ENCODE data around the gene BBOX1. TPM values are rescaled to one million over a fixed set of nuclear protein-coding genes. Genes with fewer than 3 reads are reported as not detected.

The BBOX1 gene
- total RNA-seq, 1 experiment from 2014 or later: not detected

DNA sequence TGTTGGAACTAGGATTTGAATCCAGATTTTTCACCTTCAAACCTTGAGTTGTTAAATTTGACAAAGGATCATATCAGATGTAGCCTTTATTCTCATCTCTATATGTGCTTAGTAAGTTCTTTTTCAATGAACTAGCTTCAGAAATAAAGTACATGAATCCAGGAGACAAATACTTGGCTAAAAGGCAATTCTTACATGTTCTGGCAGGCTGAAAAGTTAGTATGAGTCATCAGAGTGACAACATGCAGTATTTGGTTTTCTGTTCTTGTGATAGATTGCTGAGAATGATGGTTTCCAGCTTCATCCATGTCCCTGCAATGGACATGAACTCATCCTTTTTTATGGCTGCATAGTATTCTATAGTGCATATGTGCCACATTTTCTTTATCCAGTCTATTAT lies 40.4 kb downstream of the BBOX1 start:
- no peaks in the 10 kb centered on the region for H3K9me3 ChIP-seq (ENCODE audit: low read depth, low read length, poor library complexity, severe bottlenecking)
- peaks cover 38% of the 10 kb centered on the region for H3K27me3 ChIP-seq (replicated peaks; ENCODE audit: insufficient read depth, low read depth, low read length, poor library complexity)
- intact Hi-C loops (cut with micrococcal nuclease; ENCODE audit: unreplicated experiment): no loop called here
- no peak overlapping the region for H3K4me3 ChIP-seq (ENCODE audit: low read depth, low read length, poor library complexity, severe bottlenecking)
- no peak for TF ChIP-seq EZH2 (IDR thresholded peaks at IDR 0.05; ENCODE audit: borderline replicate concordance, low read depth, low read length, poor library complexity, severe bottlenecking)
- TF ChIP-seq, protein P1, sequence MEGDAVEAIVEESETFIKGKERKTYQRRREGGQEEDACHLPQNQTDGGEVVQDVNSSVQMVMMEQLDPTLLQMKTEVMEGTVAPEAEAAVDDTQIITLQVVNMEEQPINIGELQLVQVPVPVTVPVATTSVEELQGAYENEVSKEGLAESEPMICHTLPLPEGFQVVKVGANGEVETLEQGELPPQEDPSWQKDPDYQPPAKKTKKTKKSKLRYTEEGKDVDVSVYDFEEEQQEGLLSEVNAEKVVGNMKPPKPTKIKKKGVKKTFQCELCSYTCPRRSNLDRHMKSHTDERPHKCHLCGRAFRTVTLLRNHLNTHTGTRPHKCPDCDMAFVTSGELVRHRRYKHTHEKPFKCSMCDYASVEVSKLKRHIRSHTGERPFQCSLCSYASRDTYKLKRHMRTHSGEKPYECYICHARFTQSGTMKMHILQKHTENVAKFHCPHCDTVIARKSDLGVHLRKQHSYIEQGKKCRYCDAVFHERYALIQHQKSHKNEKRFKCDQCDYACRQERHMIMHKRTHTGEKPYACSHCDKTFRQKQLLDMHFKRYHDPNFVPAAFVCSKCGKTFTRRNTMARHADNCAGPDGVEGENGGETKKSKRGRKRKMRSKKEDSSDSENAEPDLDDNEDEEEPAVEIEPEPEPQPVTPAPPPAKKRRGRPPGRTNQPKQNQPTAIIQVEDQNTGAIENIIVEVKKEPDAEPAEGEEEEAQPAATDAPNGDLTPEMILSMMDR (conservative IDR thresholded peaks at IDR 0.05; ENCODE audit: low read depth, low read length): no peak
- no peak overlapping the region for H3K27ac ChIP-seq (ENCODE audit: low read depth, low read length, poor library complexity, severe bottlenecking)
- no peak for DNase-seq (ENCODE audit: low spot score)
- CTCF ChIA-PET: no interaction called here
- H3K4me1 ChIP-seq (ENCODE audit: insufficient read depth, low read length, poor library complexity, severe bottlenecking): no peaks in the 10 kb centered on the region
- BruUV-seq (replicated peaks): no TSS peak
- no peaks in the 10 kb centered on the region for H3K36me3 ChIP-seq (ENCODE audit: insufficient read depth, low read length, poor library complexity, severe bottlenecking)
- POLR2A ChIA-PET (ENCODE audit: low non-redundant PET): no interaction called here

DNA sequence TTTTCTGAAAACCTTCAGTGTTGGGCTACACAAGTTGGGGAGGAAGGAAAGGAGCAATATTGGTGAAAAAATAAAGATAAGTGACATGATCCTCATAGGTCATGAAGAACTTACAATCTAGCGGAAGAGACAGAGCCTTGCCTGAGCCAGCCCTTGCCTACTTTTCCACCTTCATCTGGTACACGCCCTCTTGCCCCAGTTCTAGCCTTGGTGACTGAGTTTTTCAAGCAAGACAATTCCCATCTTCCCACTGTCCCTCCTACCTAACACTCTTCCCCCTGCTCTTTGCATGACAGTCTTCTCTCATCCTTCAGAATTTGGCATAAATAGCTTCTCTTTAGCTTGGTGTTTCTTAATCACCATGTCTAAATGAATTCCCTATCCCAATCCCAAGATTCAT lies 42.6 kb downstream of the BBOX1 start:
- BruUV-seq (replicated peaks): no TSS peak
- Histone ChIP-seq H3K9me3 (ENCODE audit: low read depth, low read length, poor library complexity, severe bottlenecking) (no peaks in the 10 kb centered on the region), H3K27me3 (replicated peaks; ENCODE audit: insufficient read depth, low read depth, low read length, poor library complexity) (peaks cover 36% of the 10 kb centered on the region), H3K4me1 (ENCODE audit: insufficient read depth, low read length, poor library complexity, severe bottlenecking) (no peaks in the 10 kb centered on the region), H3K27ac (ENCODE audit: low read depth, low read length, poor library complexity, severe bottlenecking) (no peak overlapping the region), H3K4me3 (ENCODE audit: low read depth, low read length, poor library complexity, severe bottlenecking) (no peak overlapping the region), H3K36me3 (ENCODE audit: insufficient read depth, low read length, poor library complexity, severe bottlenecking) (no peaks in the 10 kb centered on the region)
- intact Hi-C loops (cut with micrococcal nuclease; ENCODE audit: unreplicated experiment): no loop called here
- POLR2A ChIA-PET (ENCODE audit: low non-redundant PET): interaction anchor here (0.6 kb wide), 1 partner anchor 323 kb away, joined by 5 read pairs; no protein-coding TSS in a partner anchor
- DNase-seq (ENCODE audit: low spot score): no peak
- TF ChIP-seq, protein P1 (conservative IDR thresholded peaks at IDR 0.05; ENCODE audit: low read depth, low read length): no peak
- TF ChIP-seq EZH2 (IDR thresholded peaks at IDR 0.05; ENCODE audit: borderline replicate concordance, low read depth, low read length, poor library complexity, severe bottlenecking): no peak
- CTCF ChIA-PET: no interaction called here

DNA sequence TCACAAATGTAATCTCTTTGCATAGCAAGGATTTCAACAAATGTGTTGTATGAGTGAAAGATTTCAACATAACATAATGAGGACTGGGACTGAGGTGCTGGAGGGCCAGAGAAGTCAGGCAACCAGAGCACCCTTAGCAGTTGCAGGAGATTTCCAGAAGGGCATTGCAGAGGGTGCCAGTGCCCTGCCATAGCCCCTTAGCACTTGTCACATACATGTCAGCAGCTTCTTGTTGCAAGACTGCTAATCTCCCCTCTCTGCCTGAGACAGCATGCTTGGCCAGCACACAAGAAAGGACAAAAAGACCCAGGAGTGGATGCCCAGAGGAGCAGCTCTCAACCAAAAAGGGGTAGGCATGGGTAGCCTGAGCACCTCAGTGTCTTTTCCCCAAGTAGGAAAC lies 43.2 kb downstream of the BBOX1 start:
- H3K4me3 ChIP-seq (ENCODE audit: low read depth, low read length, poor library complexity, severe bottlenecking): no peak overlapping the region
- H3K4me1 ChIP-seq (ENCODE audit: insufficient read depth, low read length, poor library complexity, severe bottlenecking): no peaks in the 10 kb centered on the region
- CTCF ChIA-PET: no interaction called here
- POLR2A ChIA-PET (ENCODE audit: low non-redundant PET): interaction anchor here (0.6 kb wide), 1 partner anchor 323 kb away, joined by 5 read pairs; no protein-coding TSS in a partner anchor
- TF ChIP-seq, protein P1 (conservative IDR thresholded peaks at IDR 0.05; ENCODE audit: low read depth, low read length): no peak
- TF ChIP-seq EZH2 (IDR thresholded peaks at IDR 0.05; ENCODE audit: borderline replicate concordance, low read depth, low read length, poor library complexity, severe bottlenecking): no peak
- H3K36me3 ChIP-seq (ENCODE audit: insufficient read depth, low read length, poor library complexity, severe bottlenecking): no peaks in the 10 kb centered on the region
- no TSS peak for BruUV-seq (replicated peaks)
- H3K27ac ChIP-seq (ENCODE audit: low read depth, low read length, poor library complexity, severe bottlenecking): no peak overlapping the region
- intact Hi-C loops (cut with micrococcal nuclease; ENCODE audit: unreplicated experiment): no loop called here
- peaks cover 32% of the 10 kb centered on the region for H3K27me3 ChIP-seq (replicated peaks; ENCODE audit: insufficient read depth, low read depth, low read length, poor library complexity)
- DNase-seq (ENCODE audit: low spot score): no peak
- H3K9me3 ChIP-seq (ENCODE audit: low read depth, low read length, poor library complexity, severe bottlenecking): no peaks in the 10 kb centered on the region

All from A673 (cell line).